Activated CD8-positive, alpha-beta memory T cell treated with anti-CD3 and anti-CD28 coated beads for 24 hours (primary cell): ENCODE measurements around the gene POLR3E.

ENCODE experiments used
- DNase-seq: peaks from one replicate; pipeline ENCODE4 v3.0.0-alpha.2; 2020

The POLR3E gene

GRCh38 chr16:22317001-22317530 is 19.9 kb downstream of the POLR3E start:
- DNase-seq: no peak

GRCh38 chr16:22317625-22318024 is 20.4 kb downstream of the POLR3E start:
- DNase-seq: no peak

DNA sequence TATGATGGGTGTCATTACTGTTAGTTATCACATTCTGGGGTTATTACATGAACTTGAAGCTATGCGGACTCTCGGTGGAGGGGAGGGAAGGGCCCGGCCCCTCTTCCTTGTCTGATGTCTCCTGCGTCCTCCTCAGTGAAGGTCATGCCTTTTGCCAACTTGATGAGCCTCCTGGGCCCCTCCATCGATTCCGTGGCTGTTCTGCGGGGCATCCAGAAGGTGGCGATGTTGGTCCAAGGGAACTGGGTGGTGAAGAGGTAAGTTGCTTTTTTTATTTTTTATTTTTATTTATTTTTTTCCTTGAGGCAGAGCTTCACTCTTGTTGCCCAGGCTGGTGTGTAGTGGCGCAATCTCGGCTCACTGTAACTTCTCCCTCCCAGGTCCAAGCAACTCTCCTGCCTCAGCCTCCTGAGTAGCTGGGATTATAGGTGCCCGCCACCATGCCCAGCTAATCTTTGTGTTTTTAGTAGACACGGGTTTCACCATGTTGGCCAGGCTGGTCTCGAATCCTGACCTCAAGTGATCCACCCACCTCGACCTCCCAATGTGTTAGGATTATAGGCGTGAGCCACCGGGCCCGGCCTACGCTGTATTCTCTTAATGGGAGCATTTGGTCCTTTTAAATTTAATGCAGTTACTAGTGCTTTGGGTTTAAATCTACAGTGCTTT is 21.6 kb downstream of the POLR3E start:
- DNase-seq: peak; percentile 78

GRCh38 chr16:22320572-22321339 is 23.5 kb downstream of the POLR3E start:
- peak; percentile 35 for DNase-seq

- peak; percentile 80 for DNase-seq
Observed at GRCh38 chr16:22321340-22322001, 24.3 kb downstream of the POLR3E start.

GRCh38 chr16:22322021-22322471 is 24.8 kb downstream of the POLR3E start:
- DNase-seq: no peak

DNA sequence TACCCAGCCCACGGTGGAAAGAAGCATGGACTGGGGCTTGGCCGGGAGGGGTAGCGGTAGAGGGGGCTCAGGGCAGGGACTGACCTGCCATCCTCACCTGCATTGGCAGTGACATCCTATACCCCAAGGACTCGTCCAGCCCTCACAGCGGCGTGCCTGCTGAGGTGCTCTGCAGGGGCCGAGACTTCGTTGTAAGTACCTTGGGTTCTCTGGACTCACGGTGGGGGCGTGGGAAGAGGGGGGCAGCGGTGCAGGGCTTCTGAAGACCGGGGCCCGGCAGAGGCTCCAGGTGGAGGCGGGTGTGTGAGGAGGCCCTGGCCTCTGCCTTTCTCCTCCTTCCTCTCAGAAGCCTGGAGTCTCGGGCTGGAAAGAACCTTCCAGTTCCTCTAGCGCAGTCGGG is 25.5 kb downstream of the POLR3E start:
- peak; percentile 49 for DNase-seq

DNA sequence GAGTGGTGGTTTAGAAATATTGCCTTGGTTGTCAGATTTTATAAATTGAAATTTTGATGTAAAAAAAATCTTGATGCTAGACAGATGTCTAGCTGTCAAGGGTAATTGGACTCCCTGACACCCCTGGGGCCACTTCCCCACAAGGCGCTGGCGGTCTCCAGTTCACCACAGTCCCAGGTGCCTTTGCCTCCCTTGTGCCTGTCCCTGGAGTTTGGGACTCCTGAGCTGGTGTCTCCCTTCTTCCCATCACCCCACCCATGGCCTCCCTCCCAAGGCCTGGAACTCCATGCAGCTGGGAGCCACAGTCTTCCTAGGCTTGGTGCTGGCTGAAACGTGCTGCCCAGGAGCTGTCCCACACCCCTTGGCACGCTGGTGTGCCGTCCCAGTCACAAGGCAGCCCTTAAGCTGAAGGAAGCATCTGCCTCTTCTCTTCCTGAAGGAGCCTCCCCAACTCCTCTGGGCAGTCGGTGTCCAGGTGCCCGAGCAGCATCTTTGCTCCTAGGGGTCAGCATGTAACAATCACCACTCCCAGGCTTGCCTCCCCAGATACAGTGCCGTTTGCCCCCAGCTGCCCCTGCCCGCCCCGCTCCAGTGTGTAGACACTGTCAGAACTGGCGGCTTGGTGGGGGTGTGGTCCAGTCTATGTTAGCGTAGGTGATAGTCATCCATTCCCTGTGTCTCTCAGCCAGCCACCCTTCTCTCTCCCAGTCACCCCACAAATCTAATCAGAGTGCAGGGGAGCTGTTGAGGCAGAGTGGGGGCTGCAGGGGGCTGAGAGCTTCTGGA is 26.2 kb downstream of the POLR3E start:
- DNase-seq: peak; percentile 50

- DNase-seq: peak; percentile 54
Observed at GRCh38 chr16:22323959-22324786, 27.0 kb downstream of the POLR3E start.

GRCh38 chr16:22324787-22325597 is 27.8 kb downstream of the POLR3E start:
- DNase-seq: peak; percentile 51

GRCh38 chr16:22325598-22326368 is 28.6 kb downstream of the POLR3E start:
- peak; percentile 48 for DNase-seq

DNA sequence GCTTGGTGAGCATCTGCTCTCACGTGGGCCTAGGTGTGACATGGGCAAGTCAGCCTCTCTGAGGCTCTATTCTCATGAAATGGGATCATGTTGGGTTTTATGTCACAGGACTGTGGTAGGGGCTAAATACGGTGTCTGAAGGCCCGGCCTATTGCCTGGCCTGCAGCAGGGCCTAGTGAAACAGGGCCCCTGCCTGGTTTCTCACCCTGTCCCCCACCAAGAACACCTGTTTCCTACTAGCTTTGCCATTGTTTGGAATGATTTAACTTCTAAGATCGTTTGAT is 29.1 kb downstream of the POLR3E start:
- DNase-seq: peak; percentile 37

DNA sequence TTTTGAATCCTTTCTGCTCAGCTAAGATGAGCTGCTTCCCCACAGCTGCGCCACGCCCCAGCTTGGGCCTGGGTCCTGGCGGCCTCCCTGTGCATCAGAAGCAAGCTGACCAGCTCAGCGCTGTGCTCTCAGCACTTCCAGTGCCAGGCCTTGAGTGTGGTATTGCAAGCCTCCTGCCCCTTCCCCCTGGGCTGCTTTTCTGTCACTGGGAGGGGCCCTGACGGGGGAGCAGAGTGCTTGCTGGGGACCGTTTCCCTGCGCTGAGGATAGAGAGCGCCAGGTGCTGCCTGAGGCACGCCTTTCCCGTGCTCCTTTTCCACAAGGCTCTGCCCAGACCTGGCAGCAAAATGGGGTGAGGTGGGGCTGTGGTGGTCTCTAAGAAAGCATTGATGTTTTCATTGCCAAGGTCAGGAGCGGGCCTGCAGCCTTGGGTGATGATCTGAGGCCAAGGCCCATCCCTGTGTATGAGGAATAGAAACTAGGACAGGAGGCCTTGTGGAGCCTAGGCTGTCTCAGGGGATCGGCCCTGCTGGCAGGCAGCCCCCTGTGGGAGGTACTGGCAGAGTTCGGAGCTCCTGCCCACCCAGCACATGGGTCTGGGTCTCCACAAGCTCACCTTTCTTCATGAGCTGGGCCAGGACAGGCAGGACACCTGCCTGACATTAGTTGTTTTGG is 29.7 kb downstream of the POLR3E start:
- DNase-seq: peak; percentile 50

GRCh38 chr16:22327446-22327775 is 30.2 kb downstream of the POLR3E start:
- DNase-seq: no peak

DNA sequence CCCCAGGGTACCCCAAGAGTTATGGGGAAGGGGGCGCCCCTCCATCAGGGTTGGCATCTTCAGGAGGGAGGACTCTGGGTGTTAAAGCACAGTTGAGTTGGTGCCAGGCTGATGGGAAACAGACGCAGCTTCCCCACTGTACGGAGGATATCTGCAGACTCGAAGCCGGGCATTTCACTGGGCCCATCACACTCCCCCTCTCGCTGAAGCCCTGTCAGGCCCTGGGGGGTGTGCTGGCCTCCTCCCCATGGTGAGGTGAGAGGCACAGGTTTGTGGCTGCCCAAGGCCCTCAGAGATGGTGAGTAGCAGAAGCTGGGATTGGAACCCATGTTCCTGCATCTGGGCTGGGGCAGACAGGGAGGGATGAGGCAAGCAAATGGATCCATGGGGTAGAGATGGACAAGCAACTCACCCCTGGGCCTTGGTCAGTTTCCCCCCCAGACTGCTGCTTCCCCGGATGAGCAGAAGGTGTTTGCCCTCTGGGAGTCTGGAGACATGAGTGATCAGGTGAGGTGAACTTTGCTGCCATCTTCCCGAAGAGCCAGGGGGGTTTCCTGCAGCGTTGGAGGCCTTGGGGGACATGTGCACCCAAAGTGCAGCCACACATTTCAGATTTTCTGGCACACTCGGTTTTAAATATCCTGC is 31.0 kb downstream of the POLR3E start:
- DNase-seq: peak; percentile 40

DNA sequence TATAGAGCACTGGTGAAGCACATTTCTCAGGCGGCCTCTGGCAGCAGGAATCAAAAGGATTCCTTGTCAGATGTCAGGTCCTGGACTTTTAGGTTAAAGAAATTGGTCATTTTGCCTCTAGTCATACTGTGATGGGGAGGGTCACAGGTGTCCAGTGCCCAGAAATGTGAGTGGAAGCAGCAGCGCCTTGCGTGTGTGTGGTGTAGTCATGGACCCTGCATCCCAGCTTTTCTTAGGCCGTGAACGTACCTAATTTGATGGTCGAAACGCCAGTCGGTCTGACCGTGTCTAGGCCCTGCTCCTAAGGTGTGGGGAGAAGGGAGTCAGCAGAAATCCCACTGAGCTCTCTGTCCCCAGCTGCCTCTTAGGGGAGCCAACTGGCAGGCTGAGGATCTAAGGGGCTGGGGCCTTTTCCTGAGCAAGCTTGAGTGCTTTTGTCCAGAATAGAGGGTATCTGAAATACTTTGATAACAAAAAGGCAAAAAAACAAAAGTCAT is 32.0 kb downstream of the POLR3E start:
- DNase-seq: no peak

GRCh38 chr16:22330326-22330725 is 33.1 kb downstream of the POLR3E start:
- no peak for DNase-seq

GRCh38 chr16:22333457-22333994 is 36.3 kb downstream of the POLR3E start:
- DNase-seq: no peak
